Nephron progenitor cell (in vitro differentiated cells): Measurements from ENCODE around the gene DTYMK.

Experiments
- DNase-seq: peaks from one replicate; pipeline ENCODE4 v3.0.0; 2021
- H3K27ac Mint-ChIP-seq: 2 replicates; pipeline ENCODE4 v1.8.0; 2021; ENCODE audit warnings: mild to moderate bottlenecking, moderate library complexity, mixed read lengths
- H3K27me3 Mint-ChIP-seq: 2 replicates; pipeline ENCODE4 v1.8.0; 2021; ENCODE audit warnings: mild to moderate bottlenecking, low read depth, mixed read lengths; ENCODE audit not compliant: poor library complexity
- H3K36me3 Mint-ChIP-seq: 2 replicates; pipeline ENCODE4 v1.8.0; 2021; ENCODE audit warnings: low read depth, mixed read lengths
- H3K4me1 Mint-ChIP-seq: 2 replicates; pipeline ENCODE4 v1.8.0; 2021; ENCODE audit warnings: mixed read lengths
- H3K4me3 Mint-ChIP-seq: 2 replicates; pipeline ENCODE4 v1.8.0; 2021; ENCODE audit warnings: mild to moderate bottlenecking, moderate library complexity, mixed read lengths
- H3K9me3 Mint-ChIP-seq: 2 replicates; pipeline ENCODE4 v1.8.0; 2021; ENCODE audit warnings: mild to moderate bottlenecking, moderate library complexity, mixed read lengths
- TF ChIP-seq, protein P1 (sequence below): fragments of 200-600 bp; sonication (generic); IDR thresholded peaks from 2 replicates; pipeline ENCODE4 v1.5.0; 2021; ENCODE audit warnings: antibody characterized with exemption

Gene DTYMK

DNA sequence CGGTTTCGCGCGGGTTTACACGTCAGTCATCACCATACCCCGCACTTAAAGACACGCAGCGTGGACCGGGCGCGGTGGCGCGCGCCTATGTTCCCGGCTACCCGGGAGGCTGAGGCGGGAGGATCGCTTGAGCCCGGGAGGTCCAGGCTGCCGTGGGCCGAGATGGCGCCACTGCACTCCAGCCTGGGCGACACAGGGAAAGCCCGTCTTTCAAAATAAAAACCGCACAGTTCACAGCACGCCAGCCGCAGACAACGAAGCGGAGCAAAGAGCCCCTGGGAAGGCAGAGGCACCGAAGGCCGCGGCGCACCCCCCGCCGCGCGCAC is 328 bp downstream of the DTYMK start:
- peak overlapping the region; percentile 94 for H3K4me3 Mint-ChIP-seq
- H3K27me3 Mint-ChIP-seq = no peaks in the 10 kb centered on the region
- DNase-seq = no peak
- no peak overlapping the region for H3K27ac Mint-ChIP-seq
- no peaks in the 10 kb centered on the region for H3K9me3 Mint-ChIP-seq
- TF ChIP-seq, protein P1, sequence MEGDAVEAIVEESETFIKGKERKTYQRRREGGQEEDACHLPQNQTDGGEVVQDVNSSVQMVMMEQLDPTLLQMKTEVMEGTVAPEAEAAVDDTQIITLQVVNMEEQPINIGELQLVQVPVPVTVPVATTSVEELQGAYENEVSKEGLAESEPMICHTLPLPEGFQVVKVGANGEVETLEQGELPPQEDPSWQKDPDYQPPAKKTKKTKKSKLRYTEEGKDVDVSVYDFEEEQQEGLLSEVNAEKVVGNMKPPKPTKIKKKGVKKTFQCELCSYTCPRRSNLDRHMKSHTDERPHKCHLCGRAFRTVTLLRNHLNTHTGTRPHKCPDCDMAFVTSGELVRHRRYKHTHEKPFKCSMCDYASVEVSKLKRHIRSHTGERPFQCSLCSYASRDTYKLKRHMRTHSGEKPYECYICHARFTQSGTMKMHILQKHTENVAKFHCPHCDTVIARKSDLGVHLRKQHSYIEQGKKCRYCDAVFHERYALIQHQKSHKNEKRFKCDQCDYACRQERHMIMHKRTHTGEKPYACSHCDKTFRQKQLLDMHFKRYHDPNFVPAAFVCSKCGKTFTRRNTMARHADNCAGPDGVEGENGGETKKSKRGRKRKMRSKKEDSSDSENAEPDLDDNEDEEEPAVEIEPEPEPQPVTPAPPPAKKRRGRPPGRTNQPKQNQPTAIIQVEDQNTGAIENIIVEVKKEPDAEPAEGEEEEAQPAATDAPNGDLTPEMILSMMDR = no peak
- peaks cover 37% of the 10 kb centered on the region for H3K4me1 Mint-ChIP-seq
- H3K36me3 Mint-ChIP-seq = peaks cover 44% of the 10 kb centered on the region

DNA sequence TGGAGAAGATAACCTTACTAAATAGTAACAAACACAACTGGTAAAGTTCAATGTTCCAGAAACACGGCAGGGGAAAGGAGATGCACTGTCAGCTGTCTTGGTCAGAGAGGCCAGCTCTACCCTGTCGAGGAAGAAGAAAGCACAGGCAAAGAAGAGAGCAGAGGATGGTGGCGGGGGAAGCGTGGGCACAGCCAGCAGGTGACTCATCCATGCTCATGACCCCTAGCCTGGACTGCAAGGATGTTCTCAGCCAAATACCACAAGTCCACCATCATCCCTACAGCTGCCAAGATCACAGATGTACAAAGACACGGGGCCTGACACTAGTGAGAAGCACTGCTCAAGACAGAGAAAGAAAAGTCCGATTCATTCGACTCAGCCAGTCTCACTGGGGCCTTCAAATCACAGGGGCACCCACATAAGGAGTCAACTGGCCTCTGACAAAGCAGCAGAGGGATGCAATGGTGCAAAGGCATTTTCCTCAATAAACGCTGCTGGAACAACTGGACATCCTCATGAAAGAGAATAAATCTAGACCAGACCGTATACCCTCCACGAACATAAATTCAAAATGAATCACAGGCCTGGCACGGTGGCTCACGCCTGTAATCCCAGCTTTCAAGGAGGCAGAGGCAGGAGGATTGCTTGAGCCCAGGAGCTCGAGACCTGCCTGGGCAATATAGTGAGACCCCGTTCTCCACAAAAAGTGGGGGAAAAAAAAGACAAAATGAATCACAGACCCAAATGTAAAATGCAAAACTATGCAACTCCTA is 5.6 kb downstream of the DTYMK start:
- no peak overlapping the region for H3K4me3 Mint-ChIP-seq
- H3K36me3 Mint-ChIP-seq = peaks cover 63% of the 10 kb centered on the region
- H3K27me3 Mint-ChIP-seq = no peaks in the 10 kb centered on the region
- peak overlapping the region; percentile 44 for H3K27ac Mint-ChIP-seq
- no peak for DNase-seq
- TF ChIP-seq, protein P1 = no peak
- no peaks in the 10 kb centered on the region for H3K9me3 Mint-ChIP-seq
- H3K4me1 Mint-ChIP-seq = peaks cover 18% of the 10 kb centered on the region

DNA sequence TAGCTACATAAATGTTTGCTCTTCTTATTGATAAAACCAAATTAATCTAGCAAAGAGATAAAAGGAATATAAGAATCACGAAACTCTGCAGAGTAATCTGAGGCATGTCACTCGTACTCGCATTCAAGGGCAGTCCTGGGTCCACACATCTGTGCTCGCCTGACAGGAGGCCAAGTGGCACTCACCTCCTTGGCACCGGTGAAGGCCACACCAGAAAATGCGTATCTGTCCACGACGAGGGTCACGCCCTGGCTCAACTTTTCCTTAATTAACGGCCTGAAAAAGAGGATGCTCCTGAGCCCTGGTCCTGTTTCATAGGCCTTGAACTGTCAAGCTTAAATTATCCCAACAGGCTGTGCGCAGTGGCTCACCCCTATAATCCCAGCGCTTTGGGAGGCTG is 6.6 kb downstream of the DTYMK start:
- DNase-seq = no peak
- TF ChIP-seq, protein P1 = no peak
- no peak overlapping the region for H3K27ac Mint-ChIP-seq
- H3K27me3 Mint-ChIP-seq = no peaks in the 10 kb centered on the region
- H3K4me3 Mint-ChIP-seq = no peak overlapping the region
- no peaks in the 10 kb centered on the region for H3K9me3 Mint-ChIP-seq
- H3K36me3 Mint-ChIP-seq = peaks cover 63% of the 10 kb centered on the region
- peaks cover 10% of the 10 kb centered on the region for H3K4me1 Mint-ChIP-seq

DNA sequence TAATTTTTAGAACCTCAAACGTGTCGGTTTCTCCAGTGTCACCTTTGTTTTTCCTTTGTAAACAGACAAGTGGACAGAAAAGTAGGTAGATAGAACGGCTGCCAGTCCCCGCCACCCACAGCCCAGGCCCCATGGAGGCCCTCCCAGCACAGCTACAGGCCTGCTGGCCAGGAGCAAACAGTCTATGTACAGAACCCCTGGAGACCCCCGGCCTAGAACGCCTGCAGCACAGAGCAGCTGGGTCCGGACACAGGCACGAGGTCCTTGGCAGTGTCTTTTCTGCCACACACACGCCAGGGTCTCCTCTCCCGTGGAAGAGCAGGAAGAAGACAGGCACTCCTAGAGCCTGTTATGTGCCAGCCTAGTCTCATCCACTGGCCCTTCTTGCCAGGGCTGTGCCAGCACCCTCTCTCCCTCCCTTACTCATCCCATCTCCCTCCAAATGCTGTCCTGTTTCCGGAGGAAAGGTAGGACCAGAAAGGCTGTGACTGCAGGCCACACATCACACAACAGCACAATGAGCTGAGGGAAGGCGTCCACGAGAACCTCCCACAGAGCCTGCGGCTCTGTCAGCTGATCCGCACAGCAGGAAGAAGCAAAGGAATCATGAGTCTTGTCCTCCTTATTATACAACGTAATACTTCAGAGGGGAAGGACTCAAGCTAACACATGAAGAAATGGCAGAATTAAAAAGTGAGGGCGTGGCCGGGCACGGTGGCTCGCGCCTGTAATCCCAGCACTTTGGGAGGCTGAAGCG is 7.7 kb downstream of the DTYMK start:
- Mint-ChIP-seq H3K9me3 (no peaks in the 10 kb centered on the region), H3K27ac (no peak overlapping the region), H3K4me1 (peaks cover 1% of the 10 kb centered on the region), H3K36me3 (peaks cover 54% of the 10 kb centered on the region), H3K4me3 (no peak overlapping the region), H3K27me3 (no peaks in the 10 kb centered on the region)
- TF ChIP-seq, protein P1 = no peak
- no peak for DNase-seq

DNA sequence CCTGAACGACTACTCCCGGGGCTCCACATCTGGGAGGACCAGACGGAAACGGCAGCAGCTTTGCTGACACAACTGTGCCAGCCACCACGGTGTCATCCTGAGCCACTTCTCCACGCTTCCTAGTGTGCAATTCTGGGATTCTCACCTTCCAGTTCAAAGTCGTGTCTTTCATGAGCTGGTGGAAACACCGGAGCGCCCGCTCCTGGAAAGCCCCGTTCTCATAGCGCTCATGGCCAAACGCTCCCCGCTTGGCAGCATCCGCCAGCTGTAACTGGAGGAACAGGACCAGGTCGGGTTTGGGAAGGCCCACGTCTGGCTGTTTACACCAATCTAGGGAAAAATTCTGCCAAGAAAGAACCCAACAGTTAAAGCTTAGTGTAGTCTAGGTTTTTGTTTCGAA is 8.3 kb downstream of the DTYMK start:
- H3K36me3 Mint-ChIP-seq = peaks cover 48% of the 10 kb centered on the region
- no peaks in the 10 kb centered on the region for H3K4me1 Mint-ChIP-seq
- H3K4me3 Mint-ChIP-seq = no peak overlapping the region
- no peaks in the 10 kb centered on the region for H3K9me3 Mint-ChIP-seq
- TF ChIP-seq, protein P1 = no peak
- DNase-seq = no peak
- H3K27ac Mint-ChIP-seq = no peak overlapping the region
- no peaks in the 10 kb centered on the region for H3K27me3 Mint-ChIP-seq
